GM15510 (cell line): Measurements from ENCODE around the gene EYS.

Experiments used
- POLR2A ChIP-seq: IDR thresholded peaks from 3 replicates; pipeline ENCODE4 v1.6.1; 2011; ENCODE audit warnings: borderline replicate concordance; ENCODE audit not compliant: insufficient read length; ENCODE audit errors: extremely low read depth

Gene EYS

DNA sequence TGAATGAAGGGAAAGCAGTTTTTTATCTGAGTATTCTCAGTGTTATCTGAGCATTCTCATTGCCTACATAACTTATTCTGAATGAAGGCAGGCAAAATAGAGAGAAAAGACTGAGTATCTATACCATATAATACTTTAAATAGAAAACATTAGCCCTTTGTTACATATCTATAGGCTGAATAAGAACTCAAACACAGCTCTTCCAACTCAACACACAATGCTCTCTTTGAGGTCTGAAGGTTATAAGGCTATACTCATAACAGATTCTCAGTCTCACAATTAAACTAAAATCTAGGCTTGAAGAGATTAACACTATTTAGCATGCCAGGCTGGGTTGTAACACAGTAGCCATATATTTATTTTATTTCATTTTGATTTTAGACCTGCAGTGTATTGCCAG, 56.9 kb downstream of the EYS start:
- TF ChIP-seq POLR2A = no peak

DNA sequence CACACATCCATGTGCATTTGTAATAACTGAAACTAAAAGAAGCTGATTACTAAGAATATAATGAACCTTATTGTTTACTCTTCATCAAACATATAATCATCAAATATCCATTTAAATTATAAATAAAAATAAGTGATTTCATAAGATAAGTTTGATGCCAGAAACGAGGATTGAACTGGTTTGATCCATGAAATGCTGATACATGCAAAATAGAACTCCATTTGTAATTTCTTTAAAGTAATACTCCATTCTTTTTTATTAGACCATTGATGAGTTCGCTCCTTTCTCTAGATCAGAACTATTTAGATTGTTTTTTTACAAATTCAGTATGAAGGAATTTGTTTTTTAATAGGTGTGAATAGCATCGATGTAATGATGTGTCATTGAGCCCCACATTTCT, 57.6 kb downstream of the EYS start:
- no peak for TF ChIP-seq POLR2A

DNA sequence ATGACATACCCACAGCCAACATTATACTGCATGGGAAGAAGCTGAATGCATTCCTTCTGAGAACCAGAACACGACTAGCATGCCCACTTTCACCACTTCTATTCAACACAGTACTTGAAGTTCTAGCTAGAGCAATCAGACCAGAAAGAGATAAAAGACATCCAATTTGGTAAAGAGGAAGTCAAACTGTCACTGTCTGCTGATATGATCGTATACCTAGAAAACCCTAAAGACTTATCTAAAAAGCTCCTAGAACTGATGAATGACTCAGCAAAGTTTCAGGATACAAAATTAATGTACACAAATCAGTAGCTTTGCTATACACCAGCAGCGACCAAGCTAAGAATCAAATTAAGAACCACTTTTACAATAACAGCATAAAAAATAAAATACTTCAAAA, 60.5 kb downstream of the EYS start:
- no peak for TF ChIP-seq POLR2A

DNA sequence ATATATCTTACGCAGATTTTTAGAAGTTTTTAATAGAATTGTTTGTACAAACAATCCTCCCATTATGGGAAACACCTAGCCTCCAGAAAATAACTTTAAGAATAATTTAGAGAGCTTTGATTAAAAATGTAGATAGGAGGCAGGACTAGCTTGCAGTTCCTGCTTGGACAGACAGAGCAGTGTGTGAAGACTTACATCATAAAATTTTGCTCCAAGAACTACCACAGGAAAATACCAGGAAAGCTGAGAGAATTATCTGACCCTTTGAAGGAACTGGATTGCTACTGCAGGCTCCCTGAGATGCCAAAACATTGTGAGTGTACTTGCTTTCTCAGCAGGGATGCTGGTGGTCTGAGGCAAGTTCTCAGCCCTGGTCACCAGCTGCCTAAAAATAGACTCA, 64.2 kb downstream of the EYS start:
- TF ChIP-seq POLR2A = no peak

DNA sequence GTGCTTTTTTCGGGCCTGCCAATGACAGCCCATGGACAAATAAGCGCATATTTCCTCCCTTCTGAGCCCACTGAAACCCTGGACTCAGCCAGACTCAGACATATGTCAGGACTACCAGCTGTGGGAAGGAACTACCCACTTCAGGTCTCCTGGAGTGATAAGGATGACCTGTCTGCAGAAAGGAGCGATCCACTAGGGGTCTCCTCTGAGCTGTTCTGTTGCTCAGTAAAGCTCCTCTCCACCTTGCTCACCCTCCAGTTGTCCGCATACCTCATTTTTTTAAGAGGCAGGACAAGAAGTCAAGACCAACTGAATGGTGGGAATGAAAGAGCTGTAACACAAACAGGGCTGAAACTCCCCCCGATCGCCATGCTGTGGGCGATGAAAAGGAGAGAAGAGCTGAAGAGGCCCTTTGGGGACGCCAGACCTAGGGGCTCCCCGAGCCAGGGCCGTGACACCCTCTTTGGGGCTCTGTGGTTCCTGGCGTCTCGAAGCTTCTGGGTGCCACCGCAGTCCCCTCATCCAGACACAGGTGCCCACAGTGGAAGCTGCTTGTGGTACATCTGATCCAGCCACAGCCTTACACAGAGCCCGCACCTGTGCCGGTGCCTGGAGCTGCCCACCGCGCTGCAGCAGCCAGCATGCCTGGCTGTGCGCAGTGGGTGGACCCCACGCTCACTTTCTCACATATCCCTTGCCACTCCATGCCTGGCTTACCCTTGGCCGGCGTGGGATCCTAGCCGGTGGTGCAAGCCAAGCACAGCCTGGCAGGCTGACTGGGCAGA, 68.8 kb downstream of the EYS start:
- no peak for TF ChIP-seq POLR2A

DNA sequence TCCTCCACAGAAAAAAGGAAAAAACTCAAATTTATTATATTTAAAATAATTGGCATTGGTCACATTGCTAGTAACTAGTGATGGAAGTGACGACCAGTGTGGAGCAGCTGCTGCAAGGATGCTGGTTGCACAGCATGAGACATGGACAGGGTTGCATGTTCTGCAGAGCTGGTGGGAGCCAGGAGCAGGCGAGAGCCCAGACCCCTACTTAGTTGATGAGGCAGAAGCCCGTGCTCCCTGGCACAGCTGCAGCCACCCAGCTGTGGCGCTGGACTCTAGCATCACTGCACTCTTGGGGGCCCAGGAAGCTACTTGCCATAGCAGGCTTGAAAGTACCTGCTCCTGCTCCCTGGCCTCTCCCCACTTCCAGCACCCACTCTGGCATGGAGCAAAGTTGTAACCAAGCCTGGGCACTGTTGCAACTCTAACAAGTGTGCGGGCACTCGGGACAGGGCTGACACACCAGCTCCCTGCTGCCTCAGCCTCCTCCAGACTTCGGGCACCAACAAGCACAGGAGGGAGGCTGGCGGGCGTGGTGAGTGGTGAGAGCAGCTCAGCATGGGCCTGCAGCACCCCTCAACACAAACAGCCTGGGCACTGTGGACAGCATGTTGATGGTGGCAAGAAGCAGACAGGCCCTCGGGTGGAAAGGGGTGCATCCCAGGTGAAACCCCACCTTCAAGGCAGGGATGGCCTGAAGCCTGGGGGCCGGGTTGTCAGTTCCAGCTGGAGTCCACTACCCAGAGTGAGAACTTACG, 69.6 kb downstream of the EYS start:
- TF ChIP-seq POLR2A = no peak

DNA sequence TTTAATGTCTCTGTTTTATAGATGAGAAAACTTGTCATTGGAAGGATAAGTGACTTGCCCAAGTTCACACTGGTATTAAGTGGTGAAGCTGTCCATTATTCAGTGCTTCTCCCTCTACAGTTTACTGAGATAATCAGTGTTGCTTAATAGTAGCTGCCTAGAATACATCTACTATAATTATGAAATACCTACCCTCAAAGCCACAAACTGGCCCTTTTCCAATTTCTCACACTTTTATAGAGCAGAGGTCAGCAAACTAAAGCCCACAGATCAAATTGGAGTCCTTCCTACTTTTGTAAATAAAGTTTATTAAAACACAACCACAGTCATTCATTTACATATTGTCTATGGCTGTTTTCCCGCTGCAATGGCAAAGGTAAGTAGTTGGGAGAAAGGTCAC, 73.5 kb downstream of the EYS start:
- no peak for TF ChIP-seq POLR2A

DNA sequence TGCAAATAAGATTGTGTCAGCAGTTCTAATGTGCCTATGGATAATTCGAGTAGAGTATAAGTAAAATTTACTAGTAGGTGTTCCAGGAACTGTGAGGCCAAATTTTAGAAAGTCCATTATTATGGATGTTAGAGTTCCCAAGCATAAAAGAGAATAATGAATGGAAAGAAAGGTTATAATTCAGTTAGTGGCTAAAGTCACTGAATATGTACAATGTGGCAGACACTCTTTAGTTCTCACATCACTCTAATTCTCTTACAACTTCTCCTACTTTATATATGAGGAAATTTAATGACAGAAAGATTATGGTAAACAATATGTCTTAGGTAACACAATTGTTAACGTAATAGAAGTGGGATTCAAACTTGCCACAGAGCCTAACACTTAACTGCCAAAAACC, 75.3 kb downstream of the EYS start:
- TF ChIP-seq POLR2A = no peak

DNA sequence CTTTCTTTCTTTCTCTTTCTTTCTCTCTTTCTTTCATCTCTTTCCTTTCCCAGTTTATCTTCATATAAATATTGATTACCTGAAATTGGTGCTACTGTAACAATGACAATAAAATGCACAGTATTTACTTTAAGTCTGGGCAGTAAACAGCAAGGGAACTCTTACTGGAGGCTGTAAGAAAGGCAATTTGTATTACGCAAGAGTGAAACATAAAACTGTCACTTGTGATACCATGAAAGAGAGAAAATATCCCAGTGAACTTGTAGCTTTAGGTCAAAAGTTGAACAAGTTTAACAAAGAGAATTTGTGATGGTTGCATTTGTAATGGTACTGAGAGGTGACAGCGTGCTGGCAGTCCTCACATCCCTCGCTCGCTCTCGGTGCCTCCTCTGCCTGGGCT, 80.0 kb downstream of the EYS start:
- TF ChIP-seq POLR2A = no peak

DNA sequence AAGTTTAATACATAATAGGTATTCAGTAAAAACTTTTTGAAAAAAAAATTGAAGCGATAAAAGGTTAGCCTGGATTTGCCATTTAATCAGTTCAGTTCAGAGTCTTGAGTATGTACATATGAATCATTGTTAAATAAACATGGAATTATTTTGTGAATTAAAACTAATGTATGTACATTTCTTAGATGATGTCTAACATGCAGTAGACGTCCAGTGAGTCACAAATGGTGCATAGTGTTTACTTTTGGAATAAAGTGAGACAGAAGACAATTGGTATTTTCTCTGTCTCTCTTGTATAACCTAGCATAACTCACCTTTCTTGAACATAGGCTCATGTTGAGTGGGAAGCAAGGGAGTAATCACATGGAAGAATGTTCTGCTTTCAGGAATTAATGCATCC, 83.5 kb downstream of the EYS start:
- no peak for TF ChIP-seq POLR2A

DNA sequence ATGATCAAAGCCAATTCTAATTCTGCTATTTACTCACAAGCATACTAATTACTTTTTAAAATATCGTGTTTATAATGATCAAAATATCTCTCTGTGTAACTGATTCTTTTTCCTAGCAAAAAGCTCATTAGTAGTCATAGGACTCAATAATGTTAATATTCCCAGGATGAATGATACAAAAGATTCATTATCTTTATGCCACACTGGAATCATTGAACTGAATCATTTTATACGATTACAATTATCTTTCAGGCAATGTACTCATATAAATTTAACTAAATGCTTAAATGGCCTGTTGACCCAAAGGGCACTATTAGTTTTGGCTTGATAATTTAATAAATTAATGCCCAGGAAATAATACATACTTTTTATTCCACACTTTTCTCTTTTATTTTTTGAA, 96.3 kb downstream of the EYS start:
- no peak for TF ChIP-seq POLR2A

DNA sequence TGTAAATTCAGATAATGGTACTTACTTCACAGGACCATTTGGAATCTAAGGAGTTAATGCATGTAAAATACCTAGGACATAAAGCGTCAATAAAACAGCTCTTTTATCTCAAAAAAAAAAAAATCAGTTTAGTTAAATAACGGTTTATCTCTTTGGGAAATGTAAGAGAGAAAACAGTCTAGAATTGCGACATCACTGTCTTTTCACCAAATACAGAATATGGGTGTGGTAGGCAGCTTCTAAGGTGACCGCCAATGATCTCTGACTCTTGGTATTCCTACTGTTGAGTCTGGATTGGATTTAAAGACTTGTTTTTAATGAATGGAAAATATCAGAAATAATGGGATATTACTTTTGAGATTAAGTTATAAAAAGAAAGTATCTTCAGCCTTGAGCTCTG, 111.5 kb downstream of the EYS start:
- no peak for TF ChIP-seq POLR2A

DNA sequence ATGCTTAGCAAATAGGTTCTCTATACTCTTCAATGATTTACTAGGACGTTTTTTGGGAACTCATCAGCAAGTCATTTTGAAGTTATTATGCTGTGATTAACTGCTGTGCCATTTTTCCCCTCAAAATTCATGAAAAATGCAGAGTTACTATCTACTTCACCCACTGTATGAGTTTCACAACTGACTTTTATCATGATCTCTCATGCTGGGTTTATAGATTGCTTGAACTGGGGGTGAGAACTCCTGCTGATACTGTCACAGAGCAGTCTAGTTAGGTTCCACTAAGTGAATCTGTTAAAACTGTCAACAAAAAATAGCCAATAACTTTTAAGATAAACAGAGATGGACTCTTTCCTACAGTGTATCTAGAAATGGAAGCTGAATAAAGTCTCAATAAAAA, 136.7 kb downstream of the EYS start:
- TF ChIP-seq POLR2A = no peak

DNA sequence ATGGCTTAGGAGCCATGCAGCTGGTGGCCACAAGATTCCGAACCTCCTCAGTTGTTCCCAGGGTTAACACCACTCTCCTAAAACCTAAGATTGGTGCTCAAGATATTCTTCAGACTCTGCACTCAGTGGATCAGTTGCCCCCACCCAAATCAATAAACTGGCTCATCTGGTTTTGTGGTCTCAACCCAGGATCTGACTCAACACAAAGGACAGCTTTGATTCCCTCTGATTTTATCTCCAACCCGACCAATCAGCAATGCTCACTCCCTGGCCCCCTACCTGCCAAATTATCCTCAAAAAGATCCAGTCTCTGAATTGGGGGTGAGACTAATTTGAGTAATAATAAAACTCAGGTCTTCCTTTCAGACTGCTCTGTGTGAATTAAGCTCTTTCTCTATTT, 137.5 kb downstream of the EYS start:
- TF ChIP-seq POLR2A = no peak

DNA sequence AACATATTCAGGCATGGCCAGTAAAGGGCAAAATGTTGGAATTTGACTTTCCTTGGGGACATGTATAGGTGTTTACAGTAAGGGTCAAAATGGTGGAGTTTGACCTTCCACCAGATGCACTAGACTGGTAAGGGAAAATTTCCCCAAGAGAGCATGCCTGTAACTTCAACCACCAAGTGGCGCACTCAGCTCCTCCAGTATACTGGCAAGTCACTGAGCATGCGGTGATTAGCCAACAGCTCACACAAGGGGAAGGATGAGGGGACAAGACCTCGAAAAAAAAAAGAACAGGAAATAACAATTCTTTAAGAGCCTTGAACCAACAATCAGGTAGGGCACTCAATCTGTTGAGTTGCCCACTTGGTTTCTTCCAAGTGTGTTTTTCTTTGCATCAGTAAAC, 140.9 kb downstream of the EYS start:
- TF ChIP-seq POLR2A = no peak

DNA sequence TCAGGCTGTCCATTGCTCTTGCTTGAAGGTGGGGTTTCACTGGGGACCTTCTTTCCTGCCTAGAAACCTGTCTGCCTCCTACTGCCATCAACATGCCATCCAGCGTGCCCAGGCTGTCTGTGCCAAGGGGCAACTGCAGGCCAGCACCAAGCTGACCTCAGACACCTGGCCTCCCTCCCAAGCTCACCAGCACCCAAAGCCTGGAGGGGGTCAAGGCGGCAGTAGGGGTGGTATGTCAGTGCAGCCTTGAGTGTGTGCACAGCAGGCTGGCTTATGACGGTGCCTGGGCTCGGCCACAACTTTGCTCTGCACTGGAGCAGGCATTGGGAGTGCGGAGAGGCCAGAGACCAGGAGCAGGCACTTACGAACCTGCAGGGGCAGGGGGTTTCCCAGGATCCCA, 149.0 kb downstream of the EYS start:
- no peak for TF ChIP-seq POLR2A
